HUDEP-2 (cell line): ENCODE data around the gene SMYD3.

ENCODE experiments used
- DNase-seq, 76 experiments: peaks; one replicate each; lab custom pipeline; 2025; ENCODE audit not compliant: unreplicated experiment in 76 of 76; lab: John Stamatoyannopoulos, UW

Gene SMYD3

DNA sequence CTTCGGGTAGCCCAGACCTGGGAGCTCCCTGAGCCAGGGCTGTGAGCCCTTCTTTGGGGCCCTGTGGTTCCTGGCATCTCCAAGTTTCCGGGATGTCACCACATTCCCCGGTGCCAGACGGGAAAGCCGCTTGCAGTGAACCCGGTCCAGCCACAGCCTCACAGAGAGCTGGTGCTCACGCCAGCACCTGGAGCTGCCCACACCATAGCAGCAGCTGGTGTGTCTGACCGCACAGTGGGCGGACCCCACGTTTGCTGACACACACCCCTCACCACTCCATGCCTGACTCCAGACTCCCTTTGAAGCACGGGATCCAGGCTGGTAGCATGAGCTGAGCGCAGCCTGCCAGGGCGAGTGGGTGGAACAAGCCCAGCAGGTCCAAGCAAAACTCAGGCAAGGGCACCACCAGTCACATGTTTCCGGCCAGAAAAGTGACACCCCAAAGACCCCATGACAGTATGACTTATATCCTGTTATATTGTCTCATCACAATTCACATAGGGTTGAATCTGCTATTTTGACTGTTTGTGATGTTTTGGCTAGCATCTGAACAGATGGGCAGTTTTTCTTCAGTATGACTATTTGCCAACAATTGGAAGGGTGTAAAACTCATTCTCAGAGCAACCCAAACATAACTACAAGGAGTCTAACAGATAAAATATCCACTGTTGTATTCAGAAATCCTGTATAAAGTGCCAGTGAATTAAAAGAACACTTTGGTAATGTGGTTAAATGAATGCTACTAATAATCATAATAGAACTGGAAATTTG lies 285.4 kb downstream of the SMYD3 start:
- DNase-seq, result no peak

DNA sequence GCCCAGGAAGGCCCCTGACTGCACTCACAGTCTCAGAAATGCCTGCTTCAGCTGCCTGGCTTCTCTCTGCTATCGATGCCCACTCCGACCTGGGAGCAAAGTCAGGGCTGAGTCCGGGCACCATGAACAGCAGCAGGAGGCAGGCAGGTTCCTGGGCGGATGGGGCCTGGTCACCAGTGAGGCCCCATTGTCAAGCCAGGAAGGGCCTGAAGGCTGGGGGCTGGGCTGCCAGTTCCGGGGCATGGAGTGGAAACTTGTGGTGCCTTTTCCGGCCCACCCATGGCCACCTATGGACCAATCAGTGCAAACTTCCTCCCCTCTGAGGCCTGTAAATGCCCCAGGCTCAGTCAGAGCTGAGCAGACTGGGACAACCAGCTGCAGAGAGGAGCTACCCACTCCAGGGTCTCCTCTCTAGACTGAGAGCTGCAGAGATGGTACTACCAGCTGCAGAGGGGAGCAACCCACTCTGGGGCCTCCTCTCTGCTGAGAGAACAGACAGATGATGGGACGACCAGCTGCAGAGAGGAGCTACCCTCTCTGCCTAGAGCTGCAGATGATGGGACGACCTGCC lies 286.5 kb downstream of the SMYD3 start:
- DNase-seq, result no peak

DNA sequence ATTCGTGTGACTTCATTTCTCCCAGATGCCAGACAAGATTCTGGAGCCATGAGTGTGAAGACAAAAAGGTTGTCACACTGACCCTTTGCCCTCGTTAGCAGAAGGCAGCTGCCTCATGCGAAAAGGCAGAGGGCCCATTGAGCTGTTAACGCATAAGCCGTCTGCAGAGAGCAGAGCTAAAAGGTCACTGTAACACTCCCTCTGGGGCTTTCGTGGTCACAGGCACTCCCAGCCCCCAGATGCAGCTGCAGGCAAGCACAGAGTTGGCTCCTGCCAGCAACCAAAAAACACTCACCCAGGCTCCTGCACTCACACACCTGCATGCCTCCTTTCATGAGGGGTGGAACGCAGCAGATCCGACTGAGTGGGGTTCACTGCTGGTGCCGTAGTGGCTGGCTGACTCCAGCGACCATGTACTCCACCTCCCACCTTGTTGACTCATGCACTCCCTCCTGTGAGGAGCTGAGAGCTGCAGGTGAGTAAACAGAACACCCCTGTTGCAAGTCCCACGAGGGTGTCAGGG lies 287.5 kb downstream of the SMYD3 start:
- no peak for DNase-seq

DNA sequence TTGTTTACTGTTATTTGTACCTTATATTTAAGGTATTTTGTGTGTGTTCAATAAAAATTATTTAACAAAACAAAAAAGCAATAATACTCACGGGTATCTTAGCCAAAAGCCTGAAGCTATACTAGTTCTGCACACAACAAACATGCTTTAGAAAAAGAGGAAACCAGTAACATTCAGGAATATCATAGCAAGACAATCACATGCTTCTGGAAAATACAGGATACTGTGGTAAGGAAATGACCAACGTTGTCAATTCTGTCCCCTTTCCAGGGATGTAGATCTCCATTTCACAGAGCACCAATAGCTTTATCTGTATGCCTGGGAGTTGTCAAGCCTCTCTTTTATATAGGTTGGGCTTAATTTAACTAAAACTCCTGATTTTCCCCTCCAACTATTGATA lies 288.4 kb downstream of the SMYD3 start:
- DNase-seq, result no peak

DNA sequence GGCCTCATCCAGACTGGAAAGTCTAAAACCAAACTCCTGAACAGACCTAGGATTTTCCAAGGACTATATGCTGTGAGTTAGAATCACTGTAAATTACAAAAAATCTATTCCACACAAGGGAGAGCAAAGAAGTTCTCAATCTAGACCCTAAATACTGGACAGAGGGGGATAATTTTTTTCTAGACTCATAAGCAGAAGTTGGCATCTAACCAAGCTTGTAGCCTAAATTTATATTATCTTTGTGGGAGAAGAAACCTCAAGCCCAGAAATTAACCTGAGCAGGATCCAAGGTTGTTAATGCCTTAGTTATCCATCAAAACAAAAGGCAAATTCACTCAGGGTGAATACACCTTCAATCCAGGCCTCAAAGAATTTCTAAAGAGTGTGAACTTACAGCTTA lies 290.2 kb downstream of the SMYD3 start:
- no peak for DNase-seq

DNA sequence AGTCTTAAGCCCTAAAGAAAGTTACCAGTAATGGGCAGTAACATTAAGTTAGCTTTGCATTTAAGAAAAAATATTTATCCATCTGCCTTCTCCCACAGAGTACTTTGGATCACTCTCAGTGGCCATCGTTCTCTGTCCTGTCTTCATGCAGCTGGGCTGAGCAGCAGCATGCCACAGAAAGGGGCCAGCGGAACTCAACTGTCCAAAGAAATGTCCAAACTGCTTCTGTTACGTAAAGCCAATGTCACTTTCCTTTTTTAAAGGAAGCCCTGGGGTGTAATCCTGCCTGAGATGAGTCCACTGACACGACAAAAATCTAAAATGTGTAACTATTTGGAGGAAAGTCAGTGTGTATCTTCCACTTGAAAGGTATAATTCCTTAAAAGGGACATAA lies 291.6 kb downstream of the SMYD3 start:
- DNase-seq, result no peak

DNA sequence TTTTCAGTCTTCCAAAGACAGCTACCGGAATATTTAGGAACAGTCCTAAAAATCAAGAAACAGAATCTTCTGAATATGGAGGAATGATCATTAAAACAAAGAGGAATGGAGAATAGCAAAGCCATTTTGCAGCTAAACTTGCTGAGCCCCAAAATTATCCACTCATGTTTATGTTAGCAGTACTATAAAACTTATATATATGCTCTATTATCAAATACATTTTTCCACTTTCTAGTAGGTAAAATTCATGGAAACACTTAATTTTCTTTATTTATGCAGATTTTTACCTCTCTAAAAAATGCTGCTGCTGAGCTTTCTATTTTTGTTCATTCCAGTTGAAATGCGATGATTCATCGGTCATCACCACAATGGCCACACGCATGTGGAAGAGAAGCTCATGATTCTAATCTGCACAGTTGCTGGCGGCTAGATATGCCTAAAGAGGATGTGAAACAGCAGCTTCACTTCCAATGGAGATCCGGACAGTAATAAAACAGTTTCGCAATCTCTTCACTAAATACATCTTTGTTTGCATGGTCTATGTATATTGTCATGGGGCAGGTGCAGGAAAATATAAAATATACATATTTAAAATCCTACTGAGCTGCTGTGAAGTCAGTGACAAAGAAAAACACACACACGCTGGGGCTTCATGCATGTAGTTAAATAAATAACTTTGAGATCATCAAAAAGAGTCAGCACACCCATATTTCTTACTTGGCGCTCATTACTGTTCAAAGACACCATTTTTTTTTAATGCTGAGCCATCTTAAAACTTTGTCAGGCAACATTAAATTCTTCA lies 292.2 kb downstream of the SMYD3 start:
- DNase-seq, result peak in 57 of 76 experiments; percentile 1 to 74 (median 29)

DNA sequence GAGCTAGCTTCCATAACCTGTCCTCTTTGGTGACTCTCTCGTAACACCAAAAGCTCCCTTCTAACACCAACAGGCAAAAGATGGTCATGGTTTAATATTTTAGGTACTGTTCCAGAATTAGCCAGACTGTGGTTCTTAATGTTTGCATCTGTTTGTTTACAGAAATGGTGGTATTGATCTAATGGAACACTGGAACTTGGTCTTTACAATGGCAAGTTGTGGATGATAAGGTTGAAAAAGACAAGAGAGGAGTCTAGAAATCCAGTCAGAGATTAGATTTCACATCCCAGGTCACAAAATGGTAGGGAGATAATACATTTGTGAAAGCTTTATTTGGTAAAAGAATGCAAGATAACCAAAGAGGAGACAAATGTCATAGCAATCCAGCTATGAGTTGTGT lies 293.1 kb downstream of the SMYD3 start:
- no peak for DNase-seq

DNA sequence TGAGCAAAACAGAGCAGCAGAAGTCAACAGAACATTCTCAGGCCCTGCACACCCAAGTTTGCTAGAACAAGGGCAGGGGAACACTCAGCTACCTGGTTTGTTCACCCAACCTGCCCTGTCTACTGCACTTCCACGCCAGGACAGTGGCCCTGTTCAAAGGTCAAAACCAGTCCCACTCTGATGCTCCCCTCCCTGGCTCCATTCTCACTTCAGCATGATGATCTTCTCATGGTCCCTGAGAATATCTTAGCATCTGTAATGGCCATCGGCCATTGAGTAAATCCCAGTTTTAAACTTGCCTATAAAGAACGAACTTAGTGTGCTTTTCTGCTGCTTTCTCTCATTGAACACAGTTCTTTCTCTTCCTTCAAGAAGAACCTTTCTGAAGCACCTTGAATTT lies 293.6 kb downstream of the SMYD3 start:
- no peak for DNase-seq

DNA sequence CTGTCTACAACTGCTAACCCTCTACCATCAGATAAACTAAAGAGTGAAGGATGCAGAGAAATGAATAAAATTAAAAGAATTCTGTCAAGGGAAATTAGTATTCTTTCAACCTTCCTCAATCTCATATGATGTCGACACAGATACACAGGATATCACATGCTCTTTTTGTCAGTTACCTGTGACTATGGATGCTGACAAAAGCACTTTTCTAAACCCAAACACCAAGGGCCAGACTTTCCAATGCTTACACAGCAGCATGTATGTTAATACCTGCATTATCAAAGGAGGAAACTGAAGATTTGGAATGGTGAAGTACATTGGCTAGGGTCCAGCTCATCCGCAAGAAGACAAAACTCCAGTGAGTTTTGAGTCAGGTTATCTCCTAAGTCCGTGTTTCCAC lies 294.0 kb downstream of the SMYD3 start:
- DNase-seq, result no peak

DNA sequence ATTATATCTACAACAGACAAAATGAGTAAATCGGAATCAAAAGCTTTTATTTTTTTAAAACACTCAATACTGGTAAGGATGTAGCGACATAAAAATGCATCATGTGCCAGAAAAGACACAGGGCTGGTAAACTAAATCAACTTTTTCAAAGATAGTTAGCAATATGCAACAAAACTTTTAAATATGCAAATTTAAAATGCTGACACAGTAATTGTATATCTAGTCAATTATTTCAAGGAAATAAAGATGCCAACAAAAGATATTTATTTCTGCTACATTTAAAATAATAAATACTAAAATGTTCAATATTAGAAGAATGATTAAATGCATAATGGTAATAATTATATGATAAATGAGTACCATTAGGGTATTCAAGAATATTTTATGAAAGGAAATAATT lies 295.1 kb downstream of the SMYD3 start:
- DNase-seq, result no peak

DNA sequence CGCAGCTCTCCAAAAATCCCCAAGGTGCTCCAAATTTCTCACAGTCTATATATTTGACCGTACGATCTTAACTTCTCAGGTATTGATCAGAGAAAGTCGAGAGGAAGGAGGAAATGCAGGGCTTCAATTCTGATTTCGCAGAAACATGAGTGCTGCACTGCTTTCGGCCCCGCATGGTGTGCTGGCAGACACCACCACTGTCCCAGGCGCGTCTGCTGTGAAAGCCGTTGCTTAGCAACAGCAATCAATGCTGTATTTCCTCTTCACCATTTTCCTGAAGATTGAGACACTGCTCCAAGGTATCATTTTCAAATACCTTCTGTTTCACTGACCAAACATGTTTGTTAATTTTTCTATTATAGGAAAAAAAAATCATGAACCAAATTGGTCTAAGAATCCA lies 296.3 kb downstream of the SMYD3 start:
- no peak for DNase-seq

DNA sequence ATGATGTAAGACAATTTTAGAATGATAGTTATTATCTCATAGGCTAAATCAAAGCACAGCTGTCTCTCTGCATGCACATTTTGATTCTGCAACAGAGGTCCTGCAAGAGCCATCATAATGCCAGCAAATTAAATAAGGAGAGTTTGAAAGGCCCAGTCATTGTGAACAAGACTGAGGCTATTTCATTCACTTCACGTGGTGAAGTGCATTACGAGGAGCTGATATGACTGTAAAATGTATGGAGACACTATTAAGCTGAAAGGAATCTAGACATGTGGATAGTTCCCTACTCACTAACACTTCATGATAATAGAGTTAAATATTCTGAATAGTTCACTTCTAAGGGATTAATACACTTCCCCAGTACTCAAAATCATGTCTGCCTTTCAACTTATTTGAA lies 299.0 kb downstream of the SMYD3 start:
- DNase-seq, result no peak

DNA sequence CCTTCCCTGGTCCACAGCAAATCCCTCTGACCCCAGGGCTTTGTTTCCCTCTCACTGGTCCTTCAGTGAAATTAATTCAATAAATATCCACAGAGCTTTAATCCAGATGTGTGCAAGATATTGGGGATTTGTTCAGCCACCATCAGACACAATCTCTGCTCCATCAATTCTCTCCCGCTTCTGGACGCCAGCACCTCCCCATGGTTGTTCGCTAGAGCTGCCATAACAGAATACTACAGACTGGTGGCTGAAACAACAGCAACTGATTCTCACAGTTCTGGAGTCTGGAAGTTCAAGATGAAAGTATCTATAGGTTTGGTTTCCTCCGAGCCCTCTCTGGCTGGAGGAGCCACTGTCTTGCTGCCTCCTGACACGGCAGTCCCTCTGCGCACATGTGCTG lies 303.9 kb downstream of the SMYD3 start:
- DNase-seq, result no peak

DNA sequence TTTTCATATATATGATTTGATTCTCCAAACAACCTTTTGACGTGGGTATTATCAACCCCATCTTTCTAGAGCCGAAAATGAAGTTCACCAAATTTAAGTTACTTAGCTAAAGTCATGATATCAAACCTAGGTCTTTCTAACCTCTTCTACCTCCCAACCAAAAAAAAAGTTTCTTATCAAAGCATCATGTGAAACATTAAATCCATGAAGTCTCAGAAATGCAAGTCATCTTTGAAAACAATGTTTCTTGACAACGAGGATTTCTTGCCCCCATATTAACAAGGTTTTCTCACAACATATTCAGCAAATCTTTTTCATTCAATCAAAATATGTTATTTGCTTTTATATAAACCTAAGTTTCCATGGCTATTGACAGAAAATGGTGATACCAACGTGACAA lies 306.3 kb downstream of the SMYD3 start:
- no peak for DNase-seq

DNA sequence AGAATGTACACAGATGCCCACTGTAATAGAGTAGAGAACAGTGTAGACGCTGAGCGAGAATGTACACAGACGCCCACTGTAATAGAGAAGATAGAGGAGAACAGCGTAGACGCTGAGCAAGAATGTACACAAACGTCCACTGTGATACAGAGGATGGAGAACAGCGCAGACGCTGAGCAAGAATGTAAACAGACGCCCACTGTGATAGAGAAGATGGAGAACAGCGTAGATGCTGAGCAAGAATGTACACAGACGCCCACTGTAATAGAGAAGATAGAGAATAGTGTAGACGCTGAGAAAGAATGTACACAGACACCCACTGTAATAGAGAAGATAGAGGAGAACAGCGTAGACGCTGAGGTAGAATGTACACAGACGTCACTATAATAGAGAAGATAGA lies 306.9 kb downstream of the SMYD3 start:
- no peak for DNase-seq

DNA sequence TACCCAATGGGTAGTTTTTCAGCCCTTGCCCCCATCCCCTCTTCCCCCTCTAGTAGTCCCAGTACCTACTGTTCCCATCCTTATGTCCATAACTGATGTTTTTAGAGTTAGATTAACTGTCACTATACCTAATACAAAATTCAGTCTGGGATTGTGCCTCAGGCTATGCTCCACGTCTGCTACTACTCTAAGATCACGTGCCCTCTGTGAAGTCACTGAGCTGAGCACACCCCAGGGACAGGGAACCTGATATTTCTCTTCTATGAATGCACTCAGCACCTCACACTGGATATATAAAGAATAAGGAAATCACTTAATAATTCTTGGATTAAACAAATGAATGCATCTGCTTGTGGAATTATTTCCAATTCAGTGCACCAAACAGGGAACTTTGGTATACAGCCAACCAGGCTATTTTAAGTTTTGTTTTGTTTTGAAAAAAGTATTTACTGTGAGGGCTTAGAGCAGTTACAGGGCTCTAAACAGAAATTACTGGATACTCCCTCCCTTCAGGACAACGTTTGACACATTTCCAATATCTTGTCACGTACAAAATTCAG lies 307.9 kb downstream of the SMYD3 start:
- DNase-seq, result no peak

DNA sequence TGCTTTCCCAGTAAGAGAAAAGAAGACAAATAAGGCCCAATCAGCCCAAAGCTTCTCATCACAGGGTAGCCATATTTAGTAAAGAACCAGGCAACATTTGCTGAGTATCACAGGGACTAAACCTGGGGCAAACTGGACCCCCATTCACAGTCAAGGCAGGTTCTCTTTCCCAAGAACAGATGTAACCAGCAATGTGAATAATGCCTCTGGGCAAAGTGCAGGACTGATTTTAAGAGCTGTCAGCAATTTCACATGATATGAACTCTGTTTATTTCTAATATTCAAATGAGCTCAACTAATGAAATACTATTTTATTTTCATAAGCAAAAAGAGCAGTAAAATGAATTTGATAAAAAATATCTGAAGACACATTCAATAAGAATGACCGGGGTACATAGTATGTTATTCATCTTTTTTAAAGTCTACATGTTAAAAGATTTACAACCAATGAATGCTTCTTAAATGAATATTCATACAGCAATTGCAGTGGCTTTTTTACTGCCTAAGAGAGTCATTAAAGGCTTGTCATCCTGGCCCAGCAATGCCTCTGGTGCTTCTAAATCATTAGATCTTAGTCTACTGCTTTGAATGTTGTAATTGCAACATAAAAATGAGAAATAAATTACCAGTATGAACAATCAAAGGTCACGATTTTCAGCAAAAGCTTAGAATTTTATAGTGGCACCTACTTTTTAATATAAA lies 308.8 kb downstream of the SMYD3 start:
- no peak for DNase-seq

DNA sequence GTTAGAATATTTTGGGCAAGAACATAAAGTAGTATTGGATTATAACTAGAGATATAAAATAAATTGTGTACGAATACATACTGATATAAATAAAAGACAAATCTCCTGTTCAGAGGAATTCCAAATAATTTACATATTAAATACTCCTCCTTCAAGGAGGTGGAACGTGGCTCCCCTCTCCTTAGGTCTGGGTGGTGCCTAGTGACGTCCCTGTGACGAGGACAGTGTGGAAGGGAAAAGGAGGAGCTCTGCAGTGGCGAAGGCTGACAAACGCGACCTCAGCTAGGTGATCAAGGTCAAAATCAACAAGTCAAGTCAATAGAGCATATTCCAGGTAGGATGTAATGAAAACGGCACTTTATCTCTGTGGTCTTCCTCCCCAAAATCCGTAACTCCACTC lies 310.0 kb downstream of the SMYD3 start:
- no peak for DNase-seq

DNA sequence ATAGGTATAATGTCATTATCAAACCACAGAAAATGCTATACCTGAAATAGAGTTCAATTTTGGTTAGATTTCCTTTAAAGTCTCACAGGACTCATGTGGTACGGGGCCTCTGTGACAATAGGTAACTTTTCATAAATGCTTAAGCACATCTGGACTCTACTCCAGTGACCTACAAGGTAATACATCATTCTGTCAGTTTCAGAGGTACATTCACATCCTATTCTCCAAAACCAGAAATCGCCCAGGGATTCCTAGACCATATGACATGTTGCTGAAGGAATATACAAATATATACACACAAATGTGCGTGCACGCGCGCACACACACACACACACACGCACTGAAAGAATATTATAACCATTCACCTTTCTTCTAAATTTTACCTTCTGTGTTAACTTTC lies 311.8 kb downstream of the SMYD3 start:
- DNase-seq, result no peak

DNA sequence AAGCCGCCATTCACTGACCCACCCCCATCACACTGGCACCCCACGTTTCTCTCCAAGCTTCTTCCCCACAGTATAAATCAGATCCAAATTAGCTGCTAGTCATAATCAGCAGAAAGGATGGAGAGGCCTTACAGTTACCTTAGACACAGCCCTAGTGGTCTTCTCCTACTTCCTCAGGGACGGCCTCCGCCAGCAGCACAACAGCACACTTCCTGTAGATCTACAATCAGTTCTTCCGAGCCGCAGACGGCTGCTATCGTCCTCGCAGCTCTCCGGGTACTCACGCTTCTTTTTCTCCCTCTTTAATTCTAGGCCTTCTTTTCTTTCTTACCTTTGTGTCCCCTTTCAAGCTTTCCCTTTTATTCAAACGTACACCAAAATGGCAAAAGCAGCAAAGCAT lies 313.5 kb downstream of the SMYD3 start:
- DNase-seq, result no peak
